H1 (cell line): ENCODE measurements around the gene ATG2B. TPM values are rescaled to one million over a fixed set of nuclear protein-coding genes. Genes with fewer than 3 reads are reported as not detected.

Experiments
- CTCF ChIA-PET: fragments of 300-600 bp; sonication (Branson Sonifier 250); formaldehyde crosslinking; loops from one replicate; lab custom pipeline; 2021; ENCODE audit not compliant: partially characterized antibody; lab: Charles Lee
- POLR2A ChIA-PET: fragments of 300-600 bp; sonication (Branson Sonifier 250); formaldehyde crosslinking; loops from one replicate; lab custom pipeline; 2021; ENCODE audit warnings: inconsistent platforms; ENCODE audit not compliant: partially characterized antibody; lab: Charles Lee
- DNase-seq, 2 experiments: peaks; one replicate each; pipeline versions ENCODE4 v3.0.0 to v3.0.0-alpha.2; 2010 to 2022; ENCODE audit warnings: low spot score in 2 of 2, low read depth in 1 of 2, mixed read lengths in 1 of 2
- FAIRE-seq: peaks from 2 replicates; lab custom pipeline; 2011; peaks lifted over from hg19 to GRCh38; lab: Jason Lieb, UNC
- H2AFZ ChIP-seq: 2 replicates; pipeline ENCODE4 v1.8.1; 2012; ENCODE audit warnings: low read length, inconsistent platforms
- H2AK5ac ChIP-seq: 2 replicates; pipeline ENCODE4 v1.6.1; 2013; ENCODE audit warnings: low read depth, low read length
- H2BK120ac ChIP-seq: replicated peaks from 2 replicates; pipeline ENCODE3; 2013; ENCODE audit warnings: low read depth, low read length, inconsistent platforms
- H2BK12ac ChIP-seq: 2 replicates; pipeline ENCODE4 v1.6.1; 2013; ENCODE audit warnings: low read depth, low read length
- H2BK15ac ChIP-seq: 2 replicates; pipeline ENCODE4 v1.6.1; 2013; ENCODE audit warnings: low read length
- H2BK20ac ChIP-seq: 2 replicates; pipeline ENCODE4 v1.6.1; 2013; ENCODE audit warnings: low read length
- H2BK5ac ChIP-seq: 2 replicates; pipeline ENCODE4 v1.6.1; 2013; ENCODE audit warnings: low read depth, low read length
- H3K14ac ChIP-seq: 2 replicates; pipeline ENCODE4 v1.6.1; 2013; ENCODE audit warnings: inconsistent platforms; ENCODE audit not compliant: insufficient read length
- H3K18ac ChIP-seq: 2 replicates; pipeline ENCODE4 v1.6.1; 2013; ENCODE audit warnings: low read length; ENCODE audit errors: extremely low read depth
- H3K23ac ChIP-seq: 2 replicates; pipeline ENCODE4 v1.6.1; 2013; ENCODE audit warnings: inconsistent platforms; ENCODE audit not compliant: insufficient read length
- H3K23me2 ChIP-seq: 2 replicates; pipeline ENCODE4 v1.6.1; 2013; ENCODE audit warnings: low read depth, low read length
- H3K27ac ChIP-seq: 2 replicates; pipeline ENCODE4 v1.6.1; 2011; ENCODE audit warnings: low read depth, low read length, inconsistent platforms
- H3K27me3 ChIP-seq, 4 experiments: replicated peaks in 1 of 4; 1 replicate in 1 of 4; 2 replicates in 3 of 4; pipeline versions ENCODE4 v1.6.1 to v1.8.1; 2011 to 2013; ENCODE audit warnings: low read length in 3 of 4, mild to moderate bottlenecking in 3 of 4, inconsistent platforms in 2 of 4, mixed read lengths in 2 of 4, moderate library complexity in 1 of 4; ENCODE audit not compliant: control insufficient read depth in 3 of 4, insufficient read depth in 3 of 4; ENCODE audit errors: extremely low read depth in 1 of 4
- H3K36me3 ChIP-seq, 4 experiments: 2 replicates each; pipeline versions ENCODE4 v1.6.1 to v1.8.1; 2011 to 2013; ENCODE audit warnings: mild to moderate bottlenecking in 4 of 4, low read length in 3 of 4, moderate library complexity in 2 of 4, control low read depth in 1 of 4, inconsistent platforms in 1 of 4; ENCODE audit not compliant: insufficient read depth in 4 of 4, control insufficient read depth in 2 of 4
- H3K4ac ChIP-seq: replicated peaks from 2 replicates; pipeline ENCODE3; 2013; ENCODE audit warnings: low read length, low read depth, mixed read lengths, inconsistent platforms; ENCODE audit not compliant: insufficient read length
- H3K4me1 ChIP-seq, 4 experiments: replicated peaks in 1 of 4; 1 replicate in 1 of 4; 2 replicates in 3 of 4; pipeline versions ENCODE4 v1.6.1 to v1.8.1; 2011 to 2013; ENCODE audit warnings: low read length in 3 of 4, inconsistent platforms in 2 of 4, mixed read lengths in 1 of 4; ENCODE audit not compliant: insufficient read depth in 4 of 4, control insufficient read depth in 3 of 4
- H3K4me2 ChIP-seq, 2 experiments: 2 replicates each; pipeline versions ENCODE4 v1.6.1 to v1.8.1; 2011 to 2013; ENCODE audit warnings: low read depth in 2 of 2, low read length in 2 of 2, control low read depth in 1 of 2, inconsistent platforms in 1 of 2, mild to moderate bottlenecking in 1 of 2; ENCODE audit not compliant: insufficient read depth in 1 of 2
- H3K4me3 ChIP-seq, 4 experiments: fragments of 200-600, 300-600 bp in 1 of 4; sonication (generic), shearing (Covaris generic), sonication (Bioruptor Twin) in 1 of 4; 2 replicates each; pipeline versions ENCODE4 v1.5.1 to v1.8.1; 2011 to 2016; ENCODE audit warnings: low read length in 4 of 4, low read depth in 3 of 4, control low read depth in 2 of 4, inconsistent platforms in 2 of 4, mild to moderate bottlenecking in 2 of 4, mixed read lengths in 1 of 4, moderate library complexity in 1 of 4; ENCODE audit not compliant: insufficient read depth in 2 of 4; ENCODE audit errors: extremely low read depth in 1 of 4
- H3K56ac ChIP-seq: replicated peaks from 2 replicates; pipeline ENCODE3; 2013; ENCODE audit warnings: low read depth, mild to moderate bottlenecking, mixed read lengths, low read length, inconsistent platforms; ENCODE audit not compliant: insufficient read length
- H3K79me1 ChIP-seq: 2 replicates; pipeline ENCODE4 v1.6.1; 2013; ENCODE audit warnings: low read depth, low read length, control low read depth
- H3K79me2 ChIP-seq, 2 experiments: 2 replicates each; pipeline versions ENCODE4 v1.6.1 to v1.8.1; 2012 to 2013; ENCODE audit warnings: low read length in 2 of 2, mild to moderate bottlenecking in 2 of 2, inconsistent platforms in 1 of 2; ENCODE audit not compliant: insufficient read depth in 2 of 2, control insufficient read depth in 1 of 2
- H3K9ac ChIP-seq, 4 experiments: replicated peaks in 1 of 4; 1 replicate in 1 of 4; 2 replicates in 3 of 4; pipeline versions ENCODE4 v1.6.1 to v1.8.1; 2011 to 2013; ENCODE audit warnings: low read depth in 3 of 4, low read length in 3 of 4, control low read depth in 2 of 4, mild to moderate bottlenecking in 2 of 4, moderate library complexity in 2 of 4, inconsistent platforms in 1 of 4; ENCODE audit errors: extremely low read depth in 1 of 4
- H3K9me3 ChIP-seq, 2 experiments: 2 replicates each; pipeline versions ENCODE4 v1.6.1 to v1.8.1; 2012 to 2013; ENCODE audit warnings: mild to moderate bottlenecking in 2 of 2, moderate library complexity in 2 of 2, control low read depth in 1 of 2, inconsistent platforms in 1 of 2, low read depth in 1 of 2, low read length in 1 of 2, mixed read lengths in 1 of 2; ENCODE audit not compliant: insufficient read depth in 2 of 2
- H4K20me1 ChIP-seq, 2 experiments: replicated peaks in 1 of 2; 2 replicates each; pipeline versions ENCODE3 to v1.8.1; 2011 to 2013; ENCODE audit warnings: inconsistent platforms in 2 of 2, low read length in 2 of 2, mild to moderate bottlenecking in 1 of 2; ENCODE audit not compliant: insufficient read depth in 2 of 2, control insufficient read depth in 1 of 2
- H4K5ac ChIP-seq: 2 replicates; pipeline ENCODE4 v1.6.1; 2013; ENCODE audit warnings: low read length, low read depth, mixed read lengths, inconsistent platforms; ENCODE audit not compliant: insufficient read length
- H4K8ac ChIP-seq: 2 replicates; pipeline ENCODE4 v1.8.0; 2013; ENCODE audit warnings: mild to moderate bottlenecking, moderate library complexity, low read length, inconsistent platforms; ENCODE audit not compliant: insufficient read depth; ENCODE audit errors: extremely low read depth
- H4K91ac ChIP-seq: replicated peaks from 2 replicates; pipeline ENCODE3; 2013; ENCODE audit warnings: low read length, mixed read lengths, inconsistent platforms; ENCODE audit not compliant: insufficient read length
- CBX8 ChIP-seq: fragments of 300-800, 300-1000 bp; sonication (generic); IDR thresholded peaks from 2 replicates; pipeline ENCODE4 v1.7.1; 2016; ENCODE audit warnings: low read depth, low read length, borderline replicate concordance
- EP300 ChIP-seq, 2 experiments: IDR thresholded peaks; 1 replicate in 1 of 2; 2 replicates in 1 of 2; pipeline ENCODE4 v1.6.1; 2011 to 2012; ENCODE audit warnings: low read depth in 2 of 2, low read length in 2 of 2, mild to moderate bottlenecking in 2 of 2, borderline replicate concordance in 1 of 2, inconsistent platforms in 1 of 2, moderate library complexity in 1 of 2
- KDM5A ChIP-seq: fragments of 200-600 bp; IDR thresholded peaks from 2 replicates; pipeline ENCODE4 v1.7.1; 2012; ENCODE audit warnings: mild to moderate bottlenecking, low read length, inconsistent platforms, mixed read lengths
- NANOG ChIP-seq: IDR thresholded peaks from 2 replicates; pipeline ENCODE4 v1.6.1; 2011; ENCODE audit warnings: low read length, low read depth, mild to moderate bottlenecking, inconsistent platforms; ENCODE audit not compliant: insufficient read depth, poor library complexity, severe bottlenecking
- RXRA ChIP-seq: IDR thresholded peaks from 2 replicates; pipeline ENCODE4 v1.6.1; 2011; ENCODE audit warnings: low read depth, mild to moderate bottlenecking, low read length, moderate library complexity; ENCODE audit not compliant: insufficient read depth
- SIN3A ChIP-seq, 2 experiments: IDR thresholded peaks in 1 of 2; conservative IDR thresholded peaks in 1 of 2; 2 replicates each; pipeline ENCODE4 v1.6.1; 2011 to 2012; ENCODE audit warnings: low read length in 2 of 2, improper control_type of control experiment in 1 of 2, low read depth in 1 of 2, mild to moderate bottlenecking in 1 of 2
- TAF7 ChIP-seq: optimal IDR thresholded peaks from 2 replicates; pipeline ENCODE3; 2011; ENCODE audit warnings: low read depth, mild to moderate bottlenecking, inconsistent platforms, low read length, moderate library complexity, borderline replicate concordance
- WGBS, 2 experiments: shearing (Covaris generic) in 1 of 2; methylation state at CpG; one replicate each; pipeline versions ENCODE4 v1.1.6 to v1.1.7; 2013 to 2015; ENCODE audit warnings: low lambda C conversion rate in 2 of 2, mixed read lengths in 2 of 2, inconsistent platforms in 1 of 2, low coverage in 1 of 2, missing lambda C conversion rate in 1 of 2; ENCODE audit not compliant: insufficient replicate concordance in 2 of 2, insufficient coverage in 1 of 2, insufficient read length in 1 of 2; ENCODE audit errors: extremely low coverage in 1 of 2, missing lambda C conversion rate in 1 of 2; 5-methylcytosine and 5-hydroxymethylcytosine counted together
- polyA plus RNA-seq, 7 experiments: library from polyadenylated mRNA; depleted of rRNA in 3 of 7; stranded (reverse) in 5 of 7; unstranded in 2 of 7; fragments of >200 nt in 5 of 7; fragments of 200-250 nt in 2 of 7; gene quantifications; 1 replicate in 5 of 7; 2 replicates in 1 of 7; 4 replicates in 1 of 7; pipeline versions ENCODE4 v1.2.1 to v1.2.3, GENCODE V29; 2011 to 2013; ENCODE audit warnings: missing spikeins in 2 of 7, mixed read lengths in 2 of 7
- total RNA-seq: library from RNA; stranded (reverse); fragmentation: NEBNext Ultra II Directional; extraction: Animal tissue kit (Norgen Biotek cat#: 25700); gene quantifications from 2 replicates; pipeline ENCODE4 v1.2.1, GENCODE V29; 2021
- TF ChIP-seq, protein P1 (sequence below): IDR thresholded peaks from 2 replicates; pipeline ENCODE4 v1.6.1; 2011; ENCODE audit warnings: low read length, improper control_type of control experiment
- TF ChIP-seq, protein P2 (sequence below): IDR thresholded peaks from 2 replicates; pipeline ENCODE4 v1.6.1; 2012; ENCODE audit warnings: inconsistent platforms
- TF ChIP-seq, protein P3 (sequence below): IDR thresholded peaks from 2 replicates; pipeline ENCODE4 v1.6.1; 2012; ENCODE audit warnings: low read length, inconsistent platforms

Gene ATG2B
- total and polyA plus RNA-seq, 2 of the 8 experiments (the other 6 are each of a cell fraction or from before 2014, with no cell fraction given) = 4.6 to 14.4 TPM

DNA sequence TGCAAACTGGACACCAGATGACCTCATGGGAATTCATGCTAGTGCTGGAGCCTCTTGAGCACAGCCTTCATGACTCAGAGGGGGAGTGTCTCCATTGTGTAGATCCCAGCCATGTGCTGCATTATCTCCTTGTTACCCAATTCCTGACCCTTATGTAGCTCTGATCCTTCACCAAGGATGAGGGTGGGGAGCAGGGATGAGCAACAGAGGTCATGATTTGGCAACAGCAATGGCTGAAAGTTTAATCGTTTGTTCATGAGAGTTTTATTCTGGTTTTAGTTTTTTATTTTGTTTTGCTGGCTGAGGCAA lies 116.6 kb downstream of the ATG2B start:
- FAIRE-seq (no peak), DNase-seq (no peak)
- no peak overlapping the region for H4K8ac ChIP-seq
- no peaks in the 10 kb centered on the region for H3K79me1 ChIP-seq
- H3K14ac ChIP-seq = no peak overlapping the region
- H3K4me1 ChIP-seq = peaks cover 0 to 4% (median 2%) of the 10 kb centered on the region in 4 experiments; a peak in 2 of 7 replicates
- H4K5ac ChIP-seq = no peak overlapping the region
- H2BK120ac ChIP-seq = no peak overlapping the region
- no peaks in the 10 kb centered on the region for H3K27me3 ChIP-seq
- H2BK12ac ChIP-seq = no peak overlapping the region
- H2BK20ac ChIP-seq = no peak overlapping the region
- no peak overlapping the region for H3K4me3 ChIP-seq
- 77% methylated on average over 1 of the region's 1 CpG; no CpG with 5 or more reads in 1 of the 2 experiments for WGBS, 2 experiments
- no peak overlapping the region for H3K56ac ChIP-seq
- H2BK5ac ChIP-seq = no peak overlapping the region
- ChIA-PET POLR2A (interaction anchor here (0.5 kb wide), 1 partner anchor 881 kb away, joined by 3 read pairs; no protein-coding TSS in a partner anchor), CTCF (interaction anchor here (0.7 to 2.5 kb wide), 4 partner anchors 29 to 191 kb away, joined by 3 to 10 read pairs (median 4); no protein-coding TSS in a partner anchor)
- no peaks in the 10 kb centered on the region for H4K20me1 ChIP-seq
- no peaks in the 10 kb centered on the region for H3K79me2 ChIP-seq
- H3K4ac ChIP-seq = no peak overlapping the region
- no peak overlapping the region for H3K4me2 ChIP-seq
- H3K23me2 ChIP-seq = no peaks in the 10 kb centered on the region
- no peak overlapping the region for H2AFZ ChIP-seq
- H3K23ac ChIP-seq = no peak overlapping the region
- no peak overlapping the region for H3K18ac ChIP-seq
- no peaks in the 10 kb centered on the region for H3K36me3 ChIP-seq
- H3K9ac ChIP-seq = no peak overlapping the region
- peaks cover 3 to 10% of the 10 kb centered on the region in 2 experiments; a peak in 2 of 4 replicates for H3K9me3 ChIP-seq
- H4K91ac ChIP-seq = no peak overlapping the region
- H2AK5ac ChIP-seq = peak overlapping the region; percentile 54; the same call in 1 of the 2 replicates
- no peak overlapping the region for H3K27ac ChIP-seq
- no peak overlapping the region for H2BK15ac ChIP-seq
- TF ChIP-seq SIN3A (conservative IDR thresholded peaks at IDR 0.05 in 1 of 2, IDR thresholded peaks at IDR 0.05 in 1 of 2; ENCODE audit: low read depth in 1 of 2, low read length in 2 of 2) (no peak), TAF7 (no peak), EP300 (IDR thresholded peaks at IDR 0.05; ENCODE audit: borderline replicate concordance in 1 of 2, low read depth in 2 of 2, low read length in 2 of 2) (no peak), CBX8 (no peak), NANOG (no peak), RXRA (no peak), KDM5A (no peak)
- TF ChIP-seq, protein P1, sequence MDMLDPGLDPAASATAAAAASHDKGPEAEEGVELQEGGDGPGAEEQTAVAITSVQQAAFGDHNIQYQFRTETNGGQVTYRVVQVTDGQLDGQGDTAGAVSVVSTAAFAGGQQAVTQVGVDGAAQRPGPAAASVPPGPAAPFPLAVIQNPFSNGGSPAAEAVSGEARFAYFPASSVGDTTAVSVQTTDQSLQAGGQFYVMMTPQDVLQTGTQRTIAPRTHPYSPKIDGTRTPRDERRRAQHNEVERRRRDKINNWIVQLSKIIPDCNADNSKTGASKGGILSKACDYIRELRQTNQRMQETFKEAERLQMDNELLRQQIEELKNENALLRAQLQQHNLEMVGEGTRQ = no peak
- TF ChIP-seq, protein P2, sequence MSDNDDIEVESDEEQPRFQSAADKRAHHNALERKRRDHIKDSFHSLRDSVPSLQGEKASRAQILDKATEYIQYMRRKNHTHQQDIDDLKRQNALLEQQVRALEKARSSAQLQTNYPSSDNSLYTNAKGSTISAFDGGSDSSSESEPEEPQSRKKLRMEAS = no peak
- TF ChIP-seq, protein P3, sequence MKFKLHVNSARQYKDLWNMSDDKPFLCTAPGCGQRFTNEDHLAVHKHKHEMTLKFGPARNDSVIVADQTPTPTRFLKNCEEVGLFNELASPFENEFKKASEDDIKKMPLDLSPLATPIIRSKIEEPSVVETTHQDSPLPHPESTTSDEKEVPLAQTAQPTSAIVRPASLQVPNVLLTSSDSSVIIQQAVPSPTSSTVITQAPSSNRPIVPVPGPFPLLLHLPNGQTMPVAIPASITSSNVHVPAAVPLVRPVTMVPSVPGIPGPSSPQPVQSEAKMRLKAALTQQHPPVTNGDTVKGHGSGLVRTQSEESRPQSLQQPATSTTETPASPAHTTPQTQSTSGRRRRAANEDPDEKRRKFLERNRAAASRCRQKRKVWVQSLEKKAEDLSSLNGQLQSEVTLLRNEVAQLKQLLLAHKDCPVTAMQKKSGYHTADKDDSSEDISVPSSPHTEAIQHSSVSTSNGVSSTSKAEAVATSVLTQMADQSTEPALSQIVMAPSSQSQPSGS = no peak
